Small intestine (tissue), 7 donors: ENCODE measurements around the gene SRSF11. TPM values are rescaled to one million over a fixed set of nuclear protein-coding genes. Genes with fewer than 3 reads are reported as not detected.
A peak's percentile ranks its signal among the peaks of the same experiment; 100 is the strongest.

Experiments
- DNase-seq, 2 donors: peaks; one replicate each; pipeline versions ENCODE4 v3.0.0 to v3.0.0-alpha.2; 2013
- FAIRE-seq: peaks from 2 replicates; lab custom pipeline; 2012; peaks lifted over from hg19 to GRCh38; lab: Jason Lieb, UNC
- H3K27ac ChIP-seq, 3 donors: one replicate each; pipeline ENCODE4 v1.5.1; 2013; ENCODE audit warnings: low read length in 2 of 3, mild to moderate bottlenecking in 2 of 3, control low read depth in 1 of 3, inconsistent platforms in 1 of 3, low read depth in 1 of 3, moderate library complexity in 1 of 3
- H3K27me3 ChIP-seq, 3 donors: one replicate each; pipeline ENCODE4 v1.6.1; 2013; ENCODE audit warnings: low read length in 3 of 3, inconsistent platforms in 1 of 3; ENCODE audit not compliant: control insufficient read depth in 3 of 3, insufficient read depth in 3 of 3
- H3K36me3 ChIP-seq, 3 donors: one replicate each; pipeline ENCODE4 v1.6.1; 2013; ENCODE audit warnings: low read length in 3 of 3, inconsistent platforms in 1 of 3, low read depth in 1 of 3, mild to moderate bottlenecking in 1 of 3, moderate library complexity in 1 of 3; ENCODE audit not compliant: control insufficient read depth in 3 of 3, insufficient read depth in 2 of 3
- H3K4me1 ChIP-seq, 3 donors: one replicate each; pipeline ENCODE4 v1.6.1; 2013; ENCODE audit warnings: low read length in 2 of 3, inconsistent platforms in 1 of 3, low read depth in 1 of 3, mild to moderate bottlenecking in 1 of 3, moderate library complexity in 1 of 3; ENCODE audit not compliant: control insufficient read depth in 3 of 3, insufficient read depth in 2 of 3
- H3K4me3 ChIP-seq, 3 donors: one replicate each; pipeline ENCODE4 v1.5.1; 2013; ENCODE audit warnings: low read length in 3 of 3, control low read depth in 1 of 3, inconsistent platforms in 1 of 3, low read depth in 1 of 3, mild to moderate bottlenecking in 1 of 3, moderate library complexity in 1 of 3
- H3K9me3 ChIP-seq, 2 donors: one replicate each; pipeline ENCODE4 v1.6.1; 2013; ENCODE audit warnings: low read depth in 1 of 2, low read length in 1 of 2; ENCODE audit not compliant: control insufficient read depth in 2 of 2, insufficient read depth in 1 of 2
- WGBS, 3 donors: extraction: QIAGEN DNeasy Blood & Tissue Kit; methylation state at CpG; one replicate each; pipeline ENCODE4 v1.1.7; 2013; 5-methylcytosine and 5-hydroxymethylcytosine counted together
- polyA plus RNA-seq, 4 donors: library from polyadenylated mRNA; stranded (reverse) in 3 of 4; unstranded in 1 of 4; fragments of 200-250 nt in 3 of 4; fragments of 120-200 nt in 1 of 4; gene quantifications; one replicate each; pipeline versions ENCODE4 v1.2.1 to v1.2.3, GENCODE V29; 2013
- donor health status: healthy with polysubstance abuse.
- donor health status: control.
- donor health status: control.
- donor health status: Bipolar disorder and iron deficiency.
- donor health status: healthy.

SRSF11 gene
- polyA plus RNA-seq, 4 donors, result 67.3 to 283 (median 173) TPM

GRCh38 chr1:70195342-70195741 lies 25.8 kb upstream of the SRSF11 start:
- no peak overlapping the region for H3K27ac ChIP-seq
- FAIRE-seq (no peak), DNase-seq (no peak)
- H3K36me3 ChIP-seq, result peaks cover 0 to 3% (median 0%) of the 10 kb centered on the region in 3 donors
- no peak overlapping the region for H3K4me3 ChIP-seq
- WGBS, 3 donors, result 92 to 96% (median 95%) methylated on average over 4 of the region's 4 CpGs
- H3K9me3 ChIP-seq, result no peaks in the 10 kb centered on the region
- H3K27me3 ChIP-seq, result no peaks in the 10 kb centered on the region
- H3K4me1 ChIP-seq, result no peaks in the 10 kb centered on the region

DNA sequence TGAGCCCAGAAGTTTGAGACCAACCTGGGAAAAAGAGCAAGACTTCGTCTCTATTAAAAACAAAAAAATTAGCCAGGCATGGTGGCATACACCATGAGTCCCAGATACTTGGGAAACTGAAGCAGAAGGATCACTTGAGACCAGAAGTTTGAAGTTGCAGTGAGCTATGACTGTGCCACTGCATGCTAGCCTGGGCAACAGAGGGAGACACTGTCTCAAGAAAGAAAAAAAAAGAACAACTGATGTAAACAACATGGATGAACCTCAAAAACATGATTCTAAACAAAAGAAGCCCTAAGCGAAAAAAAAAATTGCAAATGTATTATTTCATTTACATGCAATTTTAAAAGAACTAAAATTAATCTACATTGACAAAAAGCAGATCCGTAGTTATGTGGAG lies 24.8 kb upstream of the SRSF11 start:
- H3K9me3 ChIP-seq, result no peaks in the 10 kb centered on the region
- H3K36me3 ChIP-seq, result peaks cover 0 to 6% (median 0%) of the 10 kb centered on the region in 3 donors
- FAIRE-seq (no peak), DNase-seq (no peak)
- no peak overlapping the region for H3K4me3 ChIP-seq
- H3K4me1 ChIP-seq, result no peaks in the 10 kb centered on the region
- no peaks in the 10 kb centered on the region for H3K27me3 ChIP-seq
- H3K27ac ChIP-seq, result no peak overlapping the region
- WGBS, 3 donors, result 96% methylated on average over 3 of the region's 3 CpGs

- no peaks in the 10 kb centered on the region for H3K27me3 ChIP-seq
Observed at GRCh38 chr1:70200065-70200464, 21.1 kb upstream of the SRSF11 start.

GRCh38 chr1:70202173-70202758 lies 18.9 kb upstream of the SRSF11 start:
- WGBS, 3 donors, result 55 to 65% (median 60%) methylated on average over 2 of the region's 2 CpGs
- no peak overlapping the region for H3K27ac ChIP-seq
- no peaks in the 10 kb centered on the region for H3K9me3 ChIP-seq
- no peak overlapping the region for H3K4me3 ChIP-seq
- peaks cover 4% of the 10 kb centered on the region in 3 donors for H3K4me1 ChIP-seq
- no peaks in the 10 kb centered on the region for H3K27me3 ChIP-seq
- DNase-seq, result no peak
- FAIRE-seq, result no peak
- peaks cover 0 to 6% (median 0%) of the 10 kb centered on the region in 3 donors for H3K36me3 ChIP-seq

More at GRCh38 chr1:70200065-70200464, 21.1 kb upstream of the SRSF11 start:
- H3K36me3 ChIP-seq, result peaks cover 0 to 6% (median 0%) of the 10 kb centered on the region in 3 donors
- no peak overlapping the region for H3K4me3 ChIP-seq
- FAIRE-seq, result no peak
- no peaks in the 10 kb centered on the region for H3K9me3 ChIP-seq
- DNase-seq, result no peak
- H3K4me1 ChIP-seq, result no peaks in the 10 kb centered on the region
- 95 to 97% (median 97%) methylated on average over 4 of the region's 4 CpGs for whole genome bisulfite sequencing, 3 donors
- no peak overlapping the region for H3K27ac ChIP-seq

DNA sequence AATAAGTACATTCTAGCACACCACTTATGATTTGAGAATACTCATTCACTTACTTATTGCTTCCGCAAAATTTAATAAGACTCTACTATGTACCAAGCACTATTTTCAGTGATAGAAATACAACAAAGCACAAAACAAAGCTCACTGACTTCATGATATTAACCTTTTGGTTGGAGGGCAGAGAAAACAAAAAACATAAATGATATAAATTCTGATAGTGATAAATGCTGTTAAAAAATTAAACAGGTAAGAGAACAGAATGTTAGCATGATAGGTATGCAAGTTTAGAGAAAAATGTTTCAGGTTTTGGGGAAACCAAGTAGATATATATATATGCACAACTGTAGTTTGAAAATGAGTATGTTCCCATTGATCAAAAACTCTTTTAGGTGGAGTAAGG lies 17.0 kb upstream of the SRSF11 start:
- peaks cover 4 to 8% (median 8%) of the 10 kb centered on the region in 3 donors for H3K4me1 ChIP-seq
- peak overlapping the region in 1 of 3 donors; percentile 61 for H3K4me3 ChIP-seq
- peak overlapping the region in 1 of 3 donors; percentile 95 for H3K27ac ChIP-seq

DNA sequence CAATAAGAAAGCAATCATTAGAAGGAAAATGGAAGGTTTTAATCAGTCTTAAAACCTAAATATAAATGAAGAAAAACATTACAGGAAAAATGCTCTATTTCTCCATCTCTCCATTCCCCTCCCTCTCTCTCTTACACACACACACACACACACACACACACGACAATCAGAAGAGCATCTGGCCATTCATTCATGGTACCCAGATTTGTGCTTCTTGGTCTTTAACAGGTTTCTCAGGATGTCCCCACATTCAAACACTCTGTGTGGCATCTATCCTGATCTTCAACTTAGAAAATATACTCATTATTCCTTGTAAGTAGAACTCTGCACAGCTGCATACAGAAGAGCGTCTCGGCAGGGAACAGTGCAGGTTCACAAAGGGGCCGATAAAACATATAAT lies 16.6 kb upstream of the SRSF11 start:
- Histone ChIP-seq H3K36me3 (peaks cover 0 to 17% (median 0%) of the 10 kb centered on the region in 3 donors), H3K4me3 (peak overlapping the region; percentile 61 to 90 (median 76)), H3K27me3 (no peaks in the 10 kb centered on the region), H3K27ac (peak overlapping the region; percentile 90 to 99 (median 95)), H3K4me1 (peaks cover 4 to 8% (median 8%) of the 10 kb centered on the region in 3 donors), H3K9me3 (no peaks in the 10 kb centered on the region)
- FAIRE-seq (no peak), DNase-seq (peak; percentile 9 to 43)
- WGBS, 3 donors, result 0 to 2% (median 1%) methylated on average over 4 of the region's 4 CpGs

More for the DNA sequence above, 17.0 kb upstream of the SRSF11 start:
- WGBS, 3 donors, result 92 to 98% (median 94%) methylated on average over 1 of the region's 1 CpG
- Histone ChIP-seq H3K9me3 (no peaks in the 10 kb centered on the region), H3K36me3 (peaks cover 0 to 15% (median 0%) of the 10 kb centered on the region in 3 donors), H3K27me3 (no peaks in the 10 kb centered on the region)
- DNase-seq (no peak), FAIRE-seq (no peak)

GRCh38 chr1:70205071-70205433 lies 16.1 kb upstream of the SRSF11 start:
- FAIRE-seq, result no peak

DNA sequence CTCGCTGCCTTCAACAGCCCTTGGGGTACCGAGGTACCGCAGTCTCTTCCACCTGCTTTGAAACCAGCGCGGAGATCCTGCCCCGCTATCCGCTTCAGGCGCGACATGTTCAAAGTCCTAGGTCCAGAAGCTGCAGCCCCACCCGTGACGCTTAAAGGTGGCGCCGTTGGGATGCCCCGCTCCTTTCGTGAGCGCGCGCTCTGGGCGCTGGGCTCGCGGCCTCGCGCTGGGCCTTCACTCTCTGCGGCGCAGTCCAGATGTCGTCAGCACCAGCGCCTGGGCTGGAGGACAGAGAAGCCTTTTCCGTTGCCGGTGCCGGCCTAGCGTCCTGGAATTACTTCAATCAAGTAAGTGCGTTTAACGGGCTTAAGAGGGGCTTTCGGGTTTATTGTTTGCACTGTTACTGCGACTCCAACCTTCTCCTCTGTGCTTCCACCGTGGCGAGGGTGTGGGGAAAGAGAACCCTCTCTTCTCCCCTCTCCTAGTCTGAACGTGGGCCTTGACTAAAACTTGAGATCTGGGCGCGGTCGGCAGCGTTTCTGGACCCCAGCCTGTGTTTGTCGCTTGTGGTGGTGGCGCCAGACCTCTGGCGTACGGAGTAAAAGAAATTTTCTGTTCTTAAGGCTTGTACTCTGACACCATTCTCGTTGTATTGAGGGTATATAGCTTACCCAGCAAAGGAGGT lies 15.6 kb upstream of the SRSF11 start, which contains the start of gene LRRC40:
LRRC40 (minus strand) TSS at position 146 of the 685 bp plus-strand sequence; CDS start at position 107, 39 bp downstream.
- H3K36me3 ChIP-seq, result peaks cover 0 to 22% (median 0%) of the 10 kb centered on the region in 3 donors
- H3K27me3 ChIP-seq, result no peaks in the 10 kb centered on the region
- peaks cover 4 to 8% (median 8%) of the 10 kb centered on the region in 3 donors for H3K4me1 ChIP-seq
- no peak for FAIRE-seq
- peak within 1 kb of the TSS; percentile 61 to 90 (median 76) for H3K4me3 ChIP-seq
- WGBS, 3 donors, result 0% methylated on average over 47 of the region's 47 CpGs
- H3K9me3 ChIP-seq, result no peaks in the 10 kb centered on the region
- H3K27ac ChIP-seq, result peak within 1 kb of the TSS; percentile 90 to 99 (median 95)
- peak; percentile 98 to 99 for DNase-seq

More at GRCh38 chr1:70205071-70205433, 16.1 kb upstream of the SRSF11 start:
- Histone ChIP-seq H3K36me3 (peaks cover 0 to 18% (median 0%) of the 10 kb centered on the region in 3 donors), H3K9me3 (no peaks in the 10 kb centered on the region), H3K4me1 (peaks cover 4 to 8% (median 8%) of the 10 kb centered on the region in 3 donors), H3K27ac (peak overlapping the region; percentile 90 to 99 (median 95)), H3K4me3 (peak overlapping the region; percentile 61 to 90 (median 76)), H3K27me3 (no peaks in the 10 kb centered on the region)
- 0 to 1% (median 0%) methylated on average over 11 of the region's 11 CpGs for WGBS, 3 donors
- DNase-seq, result no peak
